ENCODE data around the gene DEUP1.
"Not testable (repeated sequence)": the region's sequence is repeated elsewhere in the genome, so short reads cannot be mapped to it uniquely, and the experiment has no call there.

DEUP1 gene

GRCh38 chr11:93330446-93330984, at the start of gene DEUP1:
DEUP1 (plus strand) TSS chr11:93330742; CDS start chr11:93332260, 1,518 bp downstream.
- no peak for TF ChIP-seq ZNF274 (IDR thresholded peaks at IDR 0.05; ENCODE audit: low read depth, low read length)
- H3K4me3 ChIP-seq (ENCODE audit: low read length) = no peak within 1 kb of the TSS; the same call in 1 of the 2 replicates

DNA sequence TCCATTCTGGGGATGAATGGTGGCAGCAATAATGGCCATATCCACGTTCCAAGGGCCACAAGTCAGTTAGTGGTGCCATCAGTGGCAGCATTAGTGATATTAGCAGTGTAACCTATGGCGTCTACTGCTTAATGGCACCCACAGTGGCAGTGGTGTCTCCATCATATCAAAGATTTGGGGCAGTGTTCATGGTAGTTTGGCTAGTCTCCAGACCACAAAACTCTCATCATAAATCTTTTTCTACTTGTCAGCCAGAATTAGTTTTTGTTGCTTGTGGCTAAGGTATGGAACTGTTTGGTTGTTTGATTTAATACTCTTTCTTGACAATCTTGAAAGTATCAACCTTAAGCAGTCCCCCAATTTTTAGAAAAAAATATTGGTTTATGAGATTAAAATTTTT, 45.1 kb upstream of the DEUP1 start:
- no peak overlapping the region for H3K4me3 ChIP-seq (ENCODE audit: low read length)
- TF ChIP-seq ZNF274 (IDR thresholded peaks at IDR 0.05; ENCODE audit: low read depth, low read length) = no peak

- no peak overlapping the region for H3K4me3 ChIP-seq (ENCODE audit: low read length)
- TF ChIP-seq ZNF274 (IDR thresholded peaks at IDR 0.05; ENCODE audit: low read depth, low read length) = no peak
Measured at GRCh38 chr11:93287434-93287833, 43.1 kb upstream of the DEUP1 start.

GRCh38 chr11:93288079-93288478, 42.5 kb upstream of the DEUP1 start:
- TF ChIP-seq ZNF274 (IDR thresholded peaks at IDR 0.05; ENCODE audit: low read depth, low read length) = no peak
- H3K4me3 ChIP-seq (ENCODE audit: low read length) = no peak overlapping the region

GRCh38 chr11:93288767-93289166, 41.8 kb upstream of the DEUP1 start:
- TF ChIP-seq ZNF274 (IDR thresholded peaks at IDR 0.05; ENCODE audit: low read depth, low read length) = no peak
- H3K4me3 ChIP-seq (ENCODE audit: low read length) = no peak overlapping the region

GRCh38 chr11:93289782-93290463, 40.6 kb upstream of the DEUP1 start:
- TF ChIP-seq ZNF274 (IDR thresholded peaks at IDR 0.05; ENCODE audit: low read depth, low read length) = no peak
- H3K4me3 ChIP-seq (ENCODE audit: low read length) = no peak overlapping the region

DNA sequence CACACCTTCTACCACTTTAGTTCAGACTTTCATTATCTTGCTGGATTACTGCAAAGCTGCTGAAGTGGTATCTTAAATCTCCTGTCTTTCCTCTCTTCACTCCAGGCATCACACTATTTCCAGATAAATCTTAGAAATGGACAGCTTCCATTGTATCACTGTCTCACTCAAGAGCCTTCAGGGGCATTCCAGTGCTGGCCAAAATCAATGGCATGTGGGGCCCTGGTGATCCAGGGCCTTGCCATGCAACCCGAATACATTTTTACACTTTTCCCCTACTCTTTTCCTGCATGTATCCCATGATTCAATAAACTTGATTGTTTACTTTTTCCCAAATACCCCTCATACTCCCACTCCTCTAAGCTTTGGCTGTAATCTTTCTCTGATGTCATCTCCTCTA, 39.4 kb upstream of the DEUP1 start:
- H3K4me3 ChIP-seq (ENCODE audit: low read length) = no peak overlapping the region
- no peak for TF ChIP-seq ZNF274 (IDR thresholded peaks at IDR 0.05; ENCODE audit: low read depth, low read length)

- H3K4me3 ChIP-seq (ENCODE audit: low read length) = no peak overlapping the region
- TF ChIP-seq ZNF274 (IDR thresholded peaks at IDR 0.05; ENCODE audit: low read depth, low read length) = no peak
Measured at GRCh38 chr11:93291898-93292297, 38.6 kb upstream of the DEUP1 start.

GRCh38 chr11:93295921-93296575, 34.5 kb upstream of the DEUP1 start:
- TF ChIP-seq ZNF274 (IDR thresholded peaks at IDR 0.05; ENCODE audit: low read depth, low read length) = no peak
- H3K4me3 ChIP-seq (ENCODE audit: low read length) = no peak overlapping the region

GRCh38 chr11:93303689-93304088, 26.9 kb upstream of the DEUP1 start:
- H3K4me3 ChIP-seq (ENCODE audit: low read length) = no peak overlapping the region
- no peak for TF ChIP-seq ZNF274 (IDR thresholded peaks at IDR 0.05; ENCODE audit: low read depth, low read length)

- not testable (repeated sequence) for H3K4me3 ChIP-seq (ENCODE audit: low read length)
Measured at GRCh38 chr11:93314399-93314798, 16.1 kb upstream of the DEUP1 start.

DNA sequence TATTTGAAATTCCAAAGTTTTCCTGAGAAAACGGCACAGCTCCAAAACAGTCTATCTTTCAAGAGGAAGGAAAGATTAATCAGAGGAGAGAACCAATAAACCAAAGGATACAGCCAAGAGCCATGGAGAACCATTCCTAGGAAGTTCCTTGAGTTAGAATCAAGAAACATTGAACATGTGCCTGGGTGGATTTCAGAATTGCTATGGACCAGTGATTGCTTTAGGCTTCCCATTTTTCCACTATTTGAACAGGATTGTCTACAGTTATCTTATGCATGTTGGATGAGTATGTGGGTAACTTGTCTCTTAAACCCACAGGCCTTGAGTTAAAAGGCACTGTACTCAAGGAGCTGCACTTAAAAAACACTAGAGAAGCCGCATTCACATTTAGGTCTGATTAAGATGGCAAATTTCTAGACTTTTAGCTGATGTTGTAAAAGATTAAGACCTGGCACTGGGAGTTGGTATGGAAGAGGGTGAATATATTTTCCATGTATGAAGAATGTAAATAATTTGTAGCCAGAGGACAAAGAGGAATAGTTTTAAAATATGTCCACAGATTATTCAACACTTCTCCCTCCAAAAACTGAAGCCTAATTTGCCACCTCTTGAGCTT, 11.2 kb upstream of the DEUP1 start:
- H3K4me3 ChIP-seq (ENCODE audit: low read length) = no peak overlapping the region
- TF ChIP-seq ZNF274 (IDR thresholded peaks at IDR 0.05; ENCODE audit: low read depth, low read length) = no peak

- no peak overlapping the region for H3K4me3 ChIP-seq (ENCODE audit: low read length)
- no peak for TF ChIP-seq ZNF274 (IDR thresholded peaks at IDR 0.05; ENCODE audit: low read depth, low read length)
Measured at GRCh38 chr11:93320230-93320629, 10.3 kb upstream of the DEUP1 start.

- H3K4me3 ChIP-seq (ENCODE audit: low read length) = no peak overlapping the region
- TF ChIP-seq ZNF274 (IDR thresholded peaks at IDR 0.05; ENCODE audit: low read depth, low read length) = no peak
Measured at GRCh38 chr11:93322207-93322606, 8.3 kb upstream of the DEUP1 start.

DNA sequence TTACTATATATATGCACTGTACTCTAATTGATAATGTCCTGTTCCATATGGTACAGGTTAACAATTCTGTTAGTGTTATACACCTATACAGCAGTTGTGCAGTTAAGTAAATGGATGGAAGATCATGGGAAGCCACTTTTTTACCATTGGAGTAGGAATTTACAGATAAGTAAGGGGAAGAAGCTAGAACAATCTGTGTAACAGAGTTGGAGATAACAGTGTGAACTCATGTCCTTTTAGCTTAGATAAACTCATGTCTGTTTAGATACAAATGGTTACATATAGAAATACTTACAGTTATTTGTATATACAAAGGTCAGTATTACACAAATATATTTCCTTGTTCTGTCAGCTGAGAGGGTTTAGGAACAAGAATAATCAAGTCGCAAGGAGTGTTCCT, 6.8 kb upstream of the DEUP1 start:
- no peak overlapping the region for H3K4me3 ChIP-seq (ENCODE audit: low read length)
- no peak for TF ChIP-seq ZNF274 (IDR thresholded peaks at IDR 0.05; ENCODE audit: low read depth, low read length)

All from GM08714 (cell line).